NCI-H1436 treated with DMSO at 0.1 percent for 48 hours (cell line): Measurements from ENCODE around the gene RBM20.

Source experiments
- DNase-seq: peaks from one replicate; lab custom pipeline; 2025; lab: John Stamatoyannopoulos, UW

Gene RBM20

GRCh38 chr10:110871298-110872084 is 227.4 kb downstream of the RBM20 start, which contains the start of gene PDCD4:
Gene PDCD4 (plus strand): TSS chr10:110871928. CDS start chr10:110876028, 4,100 bp downstream.
- DNase-seq, result peak; percentile 96

GRCh38 chr10:110872145-110872983 is 228.2 kb downstream of the RBM20 start:
- no peak for DNase-seq

GRCh38 chr10:110872984-110873923 is 229.1 kb downstream of the RBM20 start:
- no peak for DNase-seq

- DNase-seq, result no peak
Observed at GRCh38 chr10:110873951-110874350, 229.8 kb downstream of the RBM20 start.

GRCh38 chr10:110876000-110876399 is 231.9 kb downstream of the RBM20 start:
- DNase-seq, result no peak

- no peak for DNase-seq
Observed at GRCh38 chr10:110876788-110877187, 232.7 kb downstream of the RBM20 start.

GRCh38 chr10:110880012-110880411 is 235.9 kb downstream of the RBM20 start:
- DNase-seq, result no peak

- DNase-seq, result no peak
Observed at GRCh38 chr10:110881247-110881646, 237.1 kb downstream of the RBM20 start.

GRCh38 chr10:110881905-110882304 is 237.8 kb downstream of the RBM20 start:
- no peak for DNase-seq

GRCh38 chr10:110883924-110884323 is 239.8 kb downstream of the RBM20 start:
- DNase-seq, result no peak

GRCh38 chr10:110885932-110886674 is 242.0 kb downstream of the RBM20 start:
- DNase-seq, result no peak

GRCh38 chr10:110887560-110887959 is 243.4 kb downstream of the RBM20 start:
- no peak for DNase-seq
